NCI-H1694 treated with DMSO at 0.1 percent for 48 hours (cell line): ENCODE measurements around the gene COL15A1.

Source experiments
- DNase-seq: peaks from one replicate; lab custom pipeline; 2025; lab: John Stamatoyannopoulos, UW

Gene COL15A1

DNA sequence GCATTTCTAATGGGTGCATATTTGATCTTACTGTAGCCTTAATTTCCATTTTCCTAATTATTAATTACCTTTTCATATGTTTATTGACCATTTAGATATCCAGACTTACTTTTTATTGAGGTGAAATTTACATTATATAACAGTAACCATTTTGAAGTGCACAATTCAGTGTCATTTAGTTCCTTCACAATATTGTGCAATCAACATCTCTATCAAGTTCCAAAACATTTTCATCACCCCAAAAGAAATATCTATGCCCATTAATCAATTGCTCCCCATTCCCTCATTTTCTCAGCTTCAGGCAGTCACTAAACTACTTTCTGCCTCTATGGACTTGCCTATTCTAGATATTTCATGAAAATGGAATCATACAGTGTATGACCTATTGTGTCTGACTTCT is 5.9 kb downstream of the COL15A1 start:
- DNase-seq, result no peak

DNA sequence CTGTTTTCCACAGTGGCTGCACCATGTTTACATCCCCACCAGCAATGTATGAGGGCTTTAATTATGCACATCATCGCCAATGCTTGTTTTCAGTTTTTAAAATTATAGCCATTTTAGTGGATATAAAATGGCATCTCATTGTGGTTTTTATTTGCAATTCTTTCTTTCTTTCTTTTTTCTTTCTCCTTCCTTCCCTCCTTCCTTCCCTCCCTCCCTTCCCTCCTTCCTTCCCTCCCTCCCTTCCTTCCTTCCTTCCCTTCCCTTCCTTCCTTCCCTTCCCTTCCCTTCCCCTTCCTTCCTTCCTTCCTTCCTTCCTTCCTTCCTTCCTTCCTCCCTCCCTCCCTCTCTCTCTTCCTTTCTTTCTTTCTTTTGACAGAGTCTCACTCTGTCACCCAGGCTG is 6.6 kb downstream of the COL15A1 start:
- DNase-seq, result no peak

DNA sequence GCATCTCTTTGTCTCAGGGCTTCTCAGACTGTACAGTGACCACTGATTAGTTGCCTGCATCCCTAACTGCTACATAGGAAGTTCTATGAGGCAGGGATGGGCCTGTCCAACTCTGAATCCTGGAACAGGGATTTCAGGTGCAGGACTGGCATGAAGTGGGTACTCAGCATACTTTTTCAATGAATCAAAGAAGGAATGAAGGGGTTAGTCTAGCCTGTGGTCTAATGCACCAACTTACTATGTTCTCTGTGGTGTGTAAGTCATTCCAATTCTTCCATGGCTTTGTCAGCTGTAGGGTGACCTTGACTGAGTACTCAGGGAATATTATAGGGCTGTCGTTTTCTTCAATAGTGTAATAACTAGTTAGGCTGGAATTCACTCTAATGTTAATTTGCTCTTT is 8.3 kb downstream of the COL15A1 start:
- DNase-seq, result no peak

DNA sequence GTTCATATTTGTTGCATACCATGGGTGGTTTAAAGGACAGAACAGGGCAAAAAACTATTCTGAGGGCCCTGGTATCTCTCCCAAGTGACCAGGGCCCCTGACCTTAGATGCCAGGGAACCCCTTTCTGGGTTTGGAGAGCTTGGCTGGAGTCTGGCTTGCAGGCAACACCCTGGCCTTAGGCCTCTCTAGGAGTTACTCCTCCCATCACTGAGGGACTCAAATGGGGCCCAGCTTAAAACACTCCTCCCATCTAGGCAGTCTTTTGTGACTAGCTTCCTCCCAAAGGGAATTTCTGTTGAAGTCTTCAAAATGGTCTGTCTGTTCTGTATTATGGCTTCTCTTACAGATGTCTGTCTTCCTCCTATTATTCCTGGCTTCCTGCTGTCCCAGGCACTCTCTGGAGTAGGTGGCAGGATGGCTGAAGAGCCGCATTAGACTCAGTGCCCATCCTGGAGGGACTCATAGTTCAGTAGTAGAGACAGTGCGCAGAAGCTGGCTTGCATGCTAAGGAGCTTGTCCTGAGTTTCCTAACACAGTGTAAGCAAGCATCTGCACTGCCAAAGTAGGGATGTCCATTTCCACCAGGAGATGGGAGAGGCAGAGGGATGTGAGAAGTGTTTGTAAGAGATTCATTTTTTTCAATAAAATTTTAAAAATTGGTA is 10.0 kb downstream of the COL15A1 start:
- no peak for DNase-seq

DNA sequence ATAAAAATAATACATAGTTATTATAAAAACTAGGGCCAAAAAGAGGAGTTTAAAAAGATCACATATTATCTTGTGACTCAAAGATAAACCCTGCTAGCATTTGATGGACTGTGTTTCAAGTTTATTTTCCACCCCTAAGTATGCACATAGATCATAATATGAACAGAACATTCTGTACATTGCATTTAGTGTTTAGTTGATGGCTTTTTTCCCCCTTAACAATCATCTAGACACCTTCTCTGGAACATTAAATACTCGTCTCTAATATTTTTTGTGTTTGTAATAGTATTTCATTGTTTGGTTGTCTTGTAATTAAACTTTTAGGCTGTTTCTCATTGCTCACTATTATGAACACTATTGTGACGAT is 10.5 kb downstream of the COL15A1 start:
- DNase-seq, result no peak

DNA sequence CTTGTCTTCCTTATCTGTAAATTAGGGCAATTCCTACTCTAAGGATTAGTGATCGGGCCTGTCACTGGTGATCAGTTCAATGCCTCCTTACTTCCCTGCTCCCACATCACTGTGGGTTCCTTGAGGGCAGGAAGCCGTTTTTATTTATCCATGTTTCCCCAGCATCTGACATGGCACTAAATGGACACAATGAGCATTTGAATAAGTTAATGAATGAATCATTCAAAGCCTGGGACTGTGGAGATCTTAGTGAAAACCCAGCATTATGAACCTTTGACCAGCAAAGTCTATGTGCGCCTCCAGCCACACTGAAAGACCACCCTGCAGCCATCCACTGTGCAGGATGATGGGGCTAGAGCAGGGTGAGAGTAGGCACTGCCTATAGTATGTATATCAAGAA is 11.6 kb downstream of the COL15A1 start:
- DNase-seq, result no peak

DNA sequence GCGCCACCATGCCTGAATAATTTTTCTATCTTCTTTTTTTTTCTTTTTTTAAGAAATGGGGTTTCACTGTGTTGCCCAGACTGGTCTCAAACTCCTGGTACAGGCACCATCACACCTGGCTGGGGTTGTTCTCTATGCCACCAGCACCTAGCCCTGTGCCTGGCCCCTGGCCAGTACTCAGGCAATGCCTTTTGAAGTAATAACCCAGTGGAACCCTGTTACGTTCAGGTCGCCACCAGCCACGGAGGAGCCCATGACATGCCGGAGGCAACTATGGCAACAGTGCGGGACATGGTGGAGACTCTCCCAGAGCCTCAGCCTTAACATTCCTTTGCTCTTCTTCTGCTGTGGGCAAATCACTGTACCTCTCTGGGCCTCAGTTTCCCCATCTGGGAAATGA is 14.1 kb downstream of the COL15A1 start:
- DNase-seq, result no peak

DNA sequence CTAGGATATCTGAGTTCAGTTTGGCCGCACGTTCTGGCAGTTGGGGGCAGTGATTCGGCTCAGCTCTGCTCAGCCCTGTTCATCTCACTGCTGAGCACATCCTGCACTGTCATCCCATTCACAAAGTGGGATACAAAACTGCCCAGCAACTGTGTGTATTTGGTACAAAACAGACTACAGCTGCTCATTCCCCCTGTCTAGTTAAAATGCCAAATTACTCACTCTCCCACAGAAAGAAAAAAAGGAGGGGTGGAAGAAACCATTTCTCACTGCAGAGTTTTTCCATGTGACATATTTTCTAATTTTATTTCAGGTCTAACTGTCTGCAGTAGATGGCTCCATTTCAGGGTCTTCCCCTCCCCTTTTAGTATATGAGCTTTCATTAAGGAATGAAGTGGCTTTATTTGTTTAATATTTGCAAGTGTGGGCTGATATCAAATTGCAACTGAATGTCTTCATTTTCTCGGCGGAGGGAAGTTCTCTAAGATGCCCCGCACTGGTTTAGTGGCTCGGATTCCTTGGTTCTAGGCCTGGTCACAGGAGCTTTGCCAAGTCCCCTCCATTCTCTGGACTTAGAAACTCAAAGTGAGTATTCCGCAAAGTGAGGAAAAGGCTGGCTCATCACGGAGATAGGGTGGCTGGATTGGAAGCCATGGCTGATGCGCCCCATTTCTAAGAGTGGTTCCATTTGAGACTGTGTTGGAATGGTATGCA is 14.7 kb downstream of the COL15A1 start:
- DNase-seq, result no peak

DNA sequence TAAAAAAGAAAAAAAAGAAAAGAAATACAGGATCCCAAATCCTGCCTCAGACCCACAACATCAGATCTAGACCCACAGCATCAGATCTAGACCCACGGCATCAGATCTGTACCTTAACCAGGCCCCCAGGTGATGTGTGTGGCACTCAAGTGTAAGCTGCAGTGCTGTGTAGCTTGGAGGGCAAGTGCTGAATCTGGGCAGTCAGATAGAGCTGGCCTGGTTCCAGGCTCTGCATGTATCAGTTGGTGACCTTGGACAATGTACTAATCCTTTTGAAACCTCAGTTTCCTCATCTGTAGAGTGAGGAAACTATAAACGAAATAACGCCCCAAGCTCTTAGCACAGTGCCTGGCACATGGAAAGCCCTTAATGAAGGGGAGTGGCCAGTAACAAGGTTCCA is 16.7 kb downstream of the COL15A1 start:
- no peak for DNase-seq

DNA sequence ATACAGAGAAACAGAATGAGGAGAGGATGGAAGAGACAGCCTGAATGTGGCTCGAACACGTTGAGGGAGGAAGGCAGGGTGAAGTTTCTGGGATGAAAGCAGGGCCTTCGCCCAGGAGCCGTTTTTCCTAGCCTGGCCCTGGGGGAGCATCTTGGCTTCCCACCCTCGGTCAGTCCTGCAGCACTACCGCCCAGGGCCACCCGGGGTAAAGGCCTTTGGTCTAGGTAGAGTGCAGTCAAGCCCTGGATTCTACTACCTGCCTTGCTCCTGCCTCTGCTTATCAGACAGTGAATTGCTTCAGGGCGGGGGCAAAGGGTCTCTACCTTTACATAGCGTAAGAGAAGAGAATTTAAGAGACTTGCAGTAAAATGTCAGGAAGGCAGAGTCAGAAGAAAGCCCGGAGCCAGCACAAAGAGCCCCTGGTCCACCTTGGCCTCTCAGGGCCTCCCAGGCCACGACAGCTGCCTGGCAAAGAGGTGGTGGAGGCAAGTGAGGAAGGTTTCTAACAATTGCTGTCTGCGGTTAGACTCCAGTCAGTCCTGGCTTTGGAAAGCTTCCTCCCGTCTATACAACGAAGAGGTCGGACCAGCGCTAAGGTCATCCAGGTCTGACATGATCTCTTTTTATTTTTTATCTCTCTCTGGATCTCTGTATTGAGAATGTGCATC is 17.9 kb downstream of the COL15A1 start:
- no peak for DNase-seq

DNA sequence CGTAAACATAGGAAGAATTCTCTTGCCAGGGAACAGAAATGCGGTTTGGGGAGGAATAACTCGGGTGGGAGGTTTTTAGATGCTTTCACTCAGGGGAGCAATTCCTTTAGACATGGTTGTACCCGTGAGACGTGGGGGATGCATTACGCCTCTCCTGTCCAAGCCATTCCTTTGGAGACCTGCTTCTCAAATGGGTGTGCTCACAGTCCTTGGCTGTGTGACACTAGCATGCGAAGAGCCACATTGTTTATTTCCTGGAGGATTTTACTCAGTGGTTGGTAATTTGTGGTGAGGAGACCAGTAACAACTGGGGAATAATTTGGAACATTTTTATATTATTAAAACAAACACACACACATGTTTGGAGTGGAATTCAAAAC is 18.5 kb downstream of the COL15A1 start:
- DNase-seq, result no peak

DNA sequence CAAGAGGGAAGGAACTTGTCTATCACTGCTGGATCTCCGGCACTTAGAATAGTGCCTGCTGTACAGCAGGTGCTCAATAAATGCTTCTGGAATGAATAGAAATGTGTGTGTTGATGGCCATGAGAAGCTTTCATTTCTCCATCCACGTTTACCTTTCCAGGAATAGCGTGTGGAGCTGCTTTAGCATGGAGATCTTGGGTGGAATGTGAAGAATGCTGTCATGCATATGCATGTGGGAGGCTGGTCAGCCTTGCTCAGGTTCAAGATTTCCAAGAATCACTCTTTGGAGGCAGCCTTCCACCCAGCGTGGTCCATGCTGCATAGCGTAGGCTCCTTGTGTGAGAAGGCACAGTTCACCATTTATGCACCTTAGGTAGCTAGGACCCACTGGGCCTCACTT is 19.2 kb downstream of the COL15A1 start:
- no peak for DNase-seq

DNA sequence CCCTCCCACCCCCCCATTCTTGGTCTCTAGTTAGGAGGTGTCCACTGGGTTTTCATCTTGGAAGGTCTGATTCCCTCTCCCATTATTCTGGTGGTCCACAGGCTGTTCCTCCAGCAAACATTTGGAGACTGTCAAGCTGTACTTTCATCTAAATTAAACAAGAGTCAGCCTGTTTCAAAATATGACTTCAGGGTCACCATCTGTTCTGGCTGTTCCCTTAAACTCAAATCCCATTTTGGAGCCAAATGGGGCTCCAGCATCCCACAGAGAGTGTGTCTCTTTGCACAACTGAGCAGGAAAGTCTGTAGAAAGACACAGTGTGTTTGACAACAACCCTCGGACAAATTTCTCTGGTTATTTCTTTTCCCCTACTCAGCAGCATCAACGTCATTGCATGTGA is 20.5 kb downstream of the COL15A1 start:
- DNase-seq, result peak; percentile 57

DNA sequence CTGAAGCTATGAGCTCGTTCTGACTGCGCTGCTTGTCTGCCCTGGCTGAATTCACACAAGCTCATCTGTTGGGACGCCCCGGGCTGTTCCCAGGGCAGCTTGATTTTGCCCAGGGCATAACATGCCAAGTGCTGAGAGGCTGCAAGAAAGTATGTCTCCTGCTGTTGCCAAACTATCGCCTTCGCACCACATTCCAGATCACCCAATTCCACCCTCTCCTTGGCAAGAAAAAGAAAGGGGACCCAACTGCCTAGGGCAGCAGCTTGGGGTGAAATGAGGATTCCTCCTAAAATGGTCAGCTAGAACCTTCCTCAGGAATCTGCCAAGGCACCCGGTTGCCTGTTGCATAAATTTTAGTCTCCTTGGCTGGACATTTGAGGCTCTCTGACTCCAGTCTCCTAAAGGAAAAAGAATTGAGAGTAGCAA is 21.2 kb downstream of the COL15A1 start:
- no peak for DNase-seq

DNA sequence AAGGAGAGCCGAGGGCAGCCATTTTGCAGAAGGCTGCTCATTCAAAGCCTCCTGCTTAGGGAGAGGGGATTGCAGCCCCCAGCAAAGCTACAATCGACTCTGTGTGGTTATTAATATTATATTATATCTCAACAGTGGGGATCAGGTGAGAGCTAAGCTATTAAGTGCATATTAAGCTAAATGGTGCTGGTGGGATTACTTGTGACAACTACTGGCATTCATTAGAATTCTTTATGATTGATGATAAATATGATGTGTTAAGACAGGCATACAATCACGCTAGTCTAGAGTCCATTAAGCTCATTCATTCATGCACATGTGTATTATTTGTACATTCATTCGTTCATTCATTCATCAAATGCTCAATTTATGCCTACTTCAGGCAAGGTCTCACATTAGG is 23.0 kb downstream of the COL15A1 start:
- DNase-seq, result no peak

DNA sequence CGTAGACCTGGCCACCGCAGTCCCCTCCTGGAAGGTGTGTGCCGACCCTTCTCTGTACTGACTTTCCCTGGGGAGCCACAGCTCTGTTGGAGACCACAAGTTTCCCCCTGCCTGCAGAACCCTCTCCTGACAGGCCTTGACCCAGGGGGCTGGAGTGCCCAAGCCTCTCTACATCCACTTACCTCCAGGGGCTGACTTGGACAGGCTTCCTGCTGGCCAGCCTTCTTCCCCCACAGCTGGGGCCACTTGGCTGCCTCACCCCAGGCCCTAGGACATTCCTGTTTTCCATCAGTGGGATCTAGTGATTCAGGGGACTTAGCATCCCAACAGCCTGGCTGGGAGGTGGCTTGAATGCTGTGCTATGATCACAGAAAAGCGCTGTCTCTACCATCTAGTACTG is 23.6 kb downstream of the COL15A1 start:
- no peak for DNase-seq

DNA sequence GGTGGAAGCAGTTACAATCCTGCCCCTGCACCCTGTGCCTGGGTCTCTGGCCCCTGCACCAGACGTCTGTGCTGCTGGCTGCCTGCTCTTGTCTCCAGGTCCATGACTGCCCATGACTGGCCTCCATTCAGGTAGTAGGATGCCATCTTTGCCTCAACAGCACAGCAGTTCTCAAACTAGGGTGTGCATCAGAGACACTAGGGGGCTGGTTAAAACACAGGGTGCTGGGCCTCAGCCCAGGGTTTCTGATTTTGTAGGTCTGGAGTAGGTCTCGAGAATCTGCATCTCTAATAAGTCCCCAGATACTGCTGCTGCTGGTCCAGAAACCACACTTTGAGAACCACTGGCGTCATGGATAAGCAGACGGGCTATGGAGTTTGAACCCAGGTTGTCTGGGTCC is 24.0 kb downstream of the COL15A1 start:
- DNase-seq, result no peak

DNA sequence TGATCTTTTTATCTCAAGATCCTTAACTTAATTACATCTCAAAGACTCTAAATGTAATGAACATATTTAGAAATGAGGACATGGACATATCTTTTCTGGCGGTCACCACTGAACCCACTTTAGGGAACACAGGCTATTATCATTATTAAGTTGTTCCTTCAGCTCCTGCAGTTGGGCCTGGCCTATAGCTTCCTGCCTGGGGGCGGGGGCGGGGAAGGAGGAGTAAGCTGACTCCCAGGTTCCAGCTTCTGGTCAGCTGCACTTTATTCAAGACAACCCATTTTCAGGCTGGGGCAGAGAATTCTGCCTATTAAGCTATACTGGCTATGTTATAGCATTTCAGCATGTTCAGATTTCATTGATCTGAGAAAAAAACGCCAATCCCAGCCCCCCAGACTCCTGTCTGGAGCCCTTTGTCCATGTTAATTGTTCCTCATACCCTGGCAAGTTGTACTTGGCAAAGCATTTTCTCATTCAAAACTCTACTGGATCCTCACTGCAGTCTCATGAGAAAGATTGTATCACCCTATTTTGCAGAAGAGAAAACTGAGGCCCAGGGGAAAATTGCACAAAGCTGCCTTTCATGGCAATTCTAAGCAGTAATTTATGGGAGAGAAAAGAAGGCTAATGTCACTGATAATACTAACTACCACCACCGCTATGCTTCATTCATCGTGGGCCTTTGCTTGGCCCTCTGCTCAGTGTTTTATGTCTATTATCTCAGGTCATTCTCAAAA is 25.1 kb downstream of the COL15A1 start:
- DNase-seq, result no peak

DNA sequence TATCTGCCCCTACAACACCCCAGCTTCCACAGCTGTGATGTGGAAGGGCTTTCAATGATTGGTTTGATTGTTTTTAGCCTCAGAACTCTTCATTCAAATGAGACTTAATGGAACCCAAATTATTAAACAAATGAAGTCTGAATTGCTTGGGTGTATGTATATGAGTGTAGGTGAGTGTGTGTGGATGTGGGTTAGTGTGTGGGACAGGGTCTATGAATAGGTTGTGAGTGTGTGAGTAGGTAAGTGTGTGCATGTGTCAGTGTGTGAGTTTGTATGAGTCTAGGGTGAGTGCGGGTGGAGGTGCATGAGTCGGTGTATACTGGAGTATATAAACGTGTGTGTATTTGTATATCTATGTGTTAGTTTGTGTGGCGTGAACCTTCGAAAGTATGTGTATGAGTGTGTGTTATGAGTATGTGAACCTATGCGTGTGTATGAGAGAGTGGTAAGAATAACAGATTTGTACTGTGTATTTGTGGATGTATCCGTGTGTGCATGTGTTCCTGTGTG is 26.9 kb downstream of the COL15A1 start:
- DNase-seq, result no peak

DNA sequence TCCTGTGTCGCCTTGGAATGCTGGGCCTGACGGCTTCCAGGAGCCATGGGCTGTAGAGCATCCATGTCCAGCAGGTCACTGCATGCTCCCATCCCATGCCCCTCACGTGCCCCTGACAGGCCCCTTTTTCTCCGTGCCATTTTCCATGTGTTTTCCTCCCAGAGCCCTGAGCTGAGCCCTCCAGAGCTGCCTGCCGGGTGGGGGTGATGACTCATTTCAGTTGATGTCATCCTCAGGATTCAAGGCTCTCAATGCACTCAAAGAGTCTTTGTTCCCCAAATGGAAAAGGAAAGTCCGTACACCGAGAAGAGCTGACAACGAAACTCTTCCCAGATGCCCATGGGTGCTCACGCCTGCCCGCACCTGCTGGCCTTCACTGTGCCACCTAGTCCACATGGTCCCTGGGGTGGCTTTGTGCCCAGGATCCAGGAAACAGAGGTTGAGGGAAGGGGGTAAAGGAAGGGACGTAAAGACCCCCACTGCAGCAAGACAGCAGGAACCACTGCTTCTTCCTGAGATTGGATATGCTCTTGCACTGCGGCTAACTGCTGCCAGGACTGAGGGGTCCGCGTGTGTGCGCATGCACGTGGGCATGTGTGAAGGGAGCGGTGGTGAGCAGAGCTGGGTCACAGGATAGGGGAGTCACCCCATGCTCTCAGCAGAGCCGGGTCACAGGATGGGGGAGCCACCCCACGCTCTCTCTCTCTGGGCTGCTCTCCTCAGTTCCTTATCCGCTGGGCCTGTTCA is 27.6 kb downstream of the COL15A1 start:
- no peak for DNase-seq

DNA sequence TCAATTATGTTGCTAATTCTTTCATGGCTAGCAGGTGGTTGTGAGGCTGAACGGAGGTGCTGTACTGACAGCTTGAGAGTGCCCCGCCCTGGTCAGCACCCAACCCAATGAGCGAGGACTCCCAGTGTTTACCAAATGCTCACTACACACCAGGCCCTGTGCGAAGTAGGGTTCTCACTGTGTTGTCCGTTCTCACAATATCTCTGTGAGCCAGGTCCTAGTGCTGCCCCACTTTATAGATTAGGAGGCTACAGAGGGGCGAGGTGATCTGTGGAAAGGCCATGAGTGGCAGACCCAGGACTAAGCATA is 28.2 kb downstream of the COL15A1 start:
- no peak for DNase-seq

DNA sequence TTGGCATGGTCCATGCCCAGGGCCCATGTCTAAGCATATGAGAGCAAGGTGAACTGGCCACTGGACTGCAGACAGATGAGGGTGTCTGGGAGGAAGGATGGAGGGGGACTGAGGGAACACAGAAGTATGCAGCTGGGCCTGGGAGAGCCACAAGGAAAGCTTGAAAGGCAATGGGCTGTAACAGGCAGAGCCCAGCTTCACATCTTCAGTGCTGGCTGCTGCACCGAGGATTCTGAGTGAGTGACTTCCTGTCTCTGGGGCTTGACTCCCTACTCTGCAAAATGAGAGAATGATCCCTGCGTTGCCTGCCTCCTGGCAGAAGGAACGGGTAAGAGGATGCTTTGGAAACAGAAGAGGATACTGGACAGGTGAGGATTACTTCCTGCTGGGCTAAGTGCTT is 29.0 kb downstream of the COL15A1 start:
- no peak for DNase-seq
